ENCODE measurements around the gene EFCAB14. TPM values are rescaled to one million over a fixed set of nuclear protein-coding genes. Genes with fewer than 3 reads are reported as not detected.
"Not testable (repeated sequence)": the region's sequence is repeated elsewhere in the genome, so short reads cannot be mapped to it uniquely, and the experiment has no call there.

Gene EFCAB14
- total RNA-seq, 2 donors from 2014 or later = 86.5 to 97.0 TPM

DNA sequence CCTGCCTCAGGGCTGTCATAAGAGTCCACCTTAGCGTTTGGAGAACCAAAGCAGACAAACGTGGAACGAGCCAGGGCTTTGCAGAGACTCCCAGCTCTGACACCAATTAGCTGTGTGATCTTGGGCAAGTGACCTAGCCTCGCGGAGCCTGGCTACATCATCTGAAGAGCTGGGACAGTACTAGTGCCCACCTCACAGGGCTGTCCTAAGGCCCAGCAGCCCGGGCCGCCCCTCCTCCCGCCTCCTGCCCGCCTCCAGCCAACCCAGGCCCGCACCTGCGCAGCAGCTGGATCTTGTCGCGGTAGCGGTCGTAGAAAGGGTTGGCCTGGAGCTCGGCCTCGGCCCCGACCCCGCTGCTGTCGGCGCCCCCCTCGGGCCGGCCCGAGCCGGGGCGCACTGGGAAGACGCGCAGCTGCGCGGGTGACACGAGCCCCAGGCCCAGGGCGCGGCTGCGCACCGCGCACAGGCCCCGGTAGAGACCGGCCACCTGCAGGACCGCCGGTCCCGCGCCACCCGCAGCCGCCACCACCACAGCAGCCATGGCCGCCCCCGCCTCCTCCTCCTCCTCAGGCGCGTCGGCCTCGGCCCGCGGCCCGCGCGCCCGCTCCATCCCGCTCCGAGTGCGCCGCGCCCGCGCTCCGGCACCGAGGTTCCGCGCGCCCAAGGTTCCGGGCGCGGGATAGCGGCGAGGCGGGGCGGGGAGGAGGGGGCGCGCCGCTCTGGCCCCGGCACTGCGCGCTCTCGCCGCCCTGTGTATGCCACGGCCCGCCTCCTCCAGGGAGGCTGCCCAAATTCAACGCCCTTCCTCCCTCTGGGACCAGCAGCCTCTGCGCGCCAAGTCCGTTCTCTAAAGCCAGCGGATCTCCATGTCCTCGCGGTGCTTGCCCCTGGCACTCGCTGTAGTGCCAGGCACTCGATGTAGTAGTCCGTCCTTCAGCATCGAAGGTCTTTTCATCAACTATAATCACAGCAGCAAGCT, 50.8 kb downstream of the EFCAB14 start, which contains the start of gene ATPAF1:
TSS of gene ATPAF1 (minus strand) at position 583 of the 979 bp plus-strand sequence. CDS start at position 541, 42 bp downstream.
- DNase-seq (ENCODE audit: low spot score) = peak; percentile 92
- intact Hi-C loops (cut with DNase I) = no loop called here

DNA sequence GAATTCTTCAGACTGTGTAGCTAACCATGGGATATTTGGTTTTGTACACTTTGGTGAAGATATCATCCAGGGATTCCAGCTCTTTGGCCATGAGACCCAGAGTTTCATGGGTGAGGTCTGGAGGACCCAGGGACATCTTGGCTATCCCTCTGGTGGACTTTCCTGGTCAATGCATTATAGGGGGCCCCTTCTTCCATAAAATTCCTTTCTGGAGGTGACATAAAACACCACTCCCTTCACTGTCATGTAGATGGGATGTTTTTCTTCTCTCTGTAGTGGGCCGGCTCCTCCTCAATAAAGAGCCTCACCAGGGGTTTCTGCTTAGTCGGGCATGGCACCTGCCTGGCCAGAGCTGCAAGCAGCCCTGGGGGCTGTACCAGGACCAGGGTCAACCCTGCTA, 52.9 kb downstream of the EFCAB14 start:
- intact Hi-C loops (cut with DNase I) = no loop called here
- DNase-seq (ENCODE audit: low spot score) = no peak

DNA sequence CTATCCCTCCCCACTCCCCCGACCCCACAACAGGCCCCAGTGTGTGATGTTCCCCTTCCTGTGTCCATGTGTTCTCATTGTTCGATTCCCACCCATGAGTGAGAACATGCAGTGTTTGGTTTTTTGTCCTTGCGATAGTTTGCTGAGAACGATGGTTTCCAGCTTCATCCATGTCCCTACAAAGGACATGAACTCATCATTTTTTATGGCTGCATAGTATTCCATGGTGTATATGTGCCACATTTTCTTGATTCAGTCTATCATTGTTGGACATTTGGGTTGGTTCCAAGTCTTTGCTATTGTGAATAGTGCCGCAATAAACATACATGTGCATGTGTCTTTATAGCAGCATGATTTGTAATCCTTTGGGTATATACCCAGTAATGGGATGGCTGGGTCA, 56.0 kb downstream of the EFCAB14 start:
- intact Hi-C loops (cut with DNase I) = not testable (repeated sequence)

DNA sequence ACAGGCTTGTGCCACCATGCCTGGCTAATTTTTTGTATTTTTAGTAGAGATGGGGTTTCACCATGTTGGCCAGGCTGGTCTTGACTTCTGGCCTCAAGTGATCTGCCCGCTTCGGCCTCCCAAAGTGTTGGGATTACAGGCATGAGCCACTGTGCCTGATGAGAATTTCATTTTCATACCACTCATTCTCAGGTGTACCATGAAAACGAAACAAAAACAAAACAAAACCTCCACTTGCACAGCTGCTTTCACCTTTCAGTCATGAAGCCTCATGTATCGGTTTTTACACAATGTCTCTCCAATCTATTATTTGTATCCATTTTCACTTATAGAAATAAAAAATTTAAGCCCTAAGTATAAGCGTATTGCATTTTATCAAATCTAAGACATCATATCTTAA, 58.8 kb downstream of the EFCAB14 start:
- DNase-seq (ENCODE audit: low spot score) = not testable (repeated sequence)

More for the DNA sequence above, 56.0 kb downstream of the EFCAB14 start:
- not testable (repeated sequence) for DNase-seq (ENCODE audit: low spot score)

DNA sequence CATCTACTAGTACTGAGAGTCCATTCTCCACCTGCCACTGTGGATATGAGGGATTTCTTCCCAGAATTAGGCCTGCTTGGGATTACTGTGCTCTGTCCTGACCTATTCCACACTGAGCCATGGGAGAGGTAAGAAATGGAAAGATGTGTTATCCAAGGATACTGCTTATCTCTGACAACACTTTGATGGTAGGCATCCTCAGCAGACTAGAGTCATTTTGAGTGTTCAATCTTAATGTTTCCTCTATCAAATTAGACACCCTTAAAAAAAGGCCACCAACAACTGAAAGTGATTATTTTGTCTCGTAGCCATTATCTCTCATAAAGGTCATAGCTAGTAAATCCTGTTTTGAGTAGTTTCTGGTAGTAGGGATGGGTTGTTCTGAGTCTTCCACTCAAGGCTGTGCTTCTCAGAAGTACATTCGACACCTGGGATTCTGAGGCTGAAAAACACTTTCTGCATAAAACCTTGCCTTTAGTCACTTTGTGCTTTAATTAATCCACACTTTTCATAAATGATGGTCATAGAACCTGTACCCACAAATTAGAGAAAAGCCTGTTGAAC, 59.5 kb downstream of the EFCAB14 start:
- no peak for DNase-seq (ENCODE audit: low spot score)
- intact Hi-C loops (cut with DNase I) = no loop called here

More for the DNA sequence above, 58.8 kb downstream of the EFCAB14 start:
- intact Hi-C loops (cut with DNase I) = not testable (repeated sequence)

DNA sequence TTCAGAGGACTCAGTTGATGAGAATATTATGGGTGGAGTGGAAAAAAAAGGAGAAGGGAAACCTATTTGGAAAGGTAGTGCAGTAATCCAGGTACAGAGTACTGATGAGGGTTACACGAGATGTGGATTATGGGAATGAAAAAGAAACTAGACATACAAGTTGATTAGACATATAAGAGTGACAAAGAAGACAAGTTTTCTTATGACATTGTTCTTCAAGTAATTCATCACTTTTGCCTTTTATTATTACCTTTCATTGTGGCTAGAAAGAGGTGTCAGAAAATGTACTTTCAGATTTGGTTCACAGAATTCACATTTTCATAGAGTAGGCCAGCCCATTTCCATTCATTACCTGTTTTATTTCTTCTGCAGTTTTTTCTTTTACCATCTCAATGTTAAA, 61.1 kb downstream of the EFCAB14 start:
- intact Hi-C loops (cut with DNase I) = no loop called here
- DNase-seq (ENCODE audit: low spot score) = no peak

DNA sequence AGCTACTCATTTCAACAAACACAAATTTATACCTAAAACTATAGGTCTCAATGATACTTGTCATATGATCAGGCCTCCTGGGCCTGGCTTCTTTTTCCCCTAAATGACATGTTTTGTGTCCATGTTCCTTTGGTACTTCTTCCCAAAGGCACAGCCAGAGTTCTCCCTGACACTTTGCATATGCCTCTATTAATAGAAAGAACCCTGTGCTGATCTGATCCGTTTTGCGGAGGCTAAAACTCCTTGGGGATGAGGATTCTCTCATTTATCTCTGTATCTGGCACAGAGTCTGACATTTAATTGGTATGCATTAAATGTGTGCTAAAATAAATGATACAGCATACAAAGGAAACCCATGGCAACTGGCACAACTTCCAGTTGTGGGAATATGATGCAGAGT, 62.3 kb downstream of the EFCAB14 start:
- intact Hi-C loops (cut with DNase I) = no loop called here
- no peak for DNase-seq (ENCODE audit: low spot score)

DNA sequence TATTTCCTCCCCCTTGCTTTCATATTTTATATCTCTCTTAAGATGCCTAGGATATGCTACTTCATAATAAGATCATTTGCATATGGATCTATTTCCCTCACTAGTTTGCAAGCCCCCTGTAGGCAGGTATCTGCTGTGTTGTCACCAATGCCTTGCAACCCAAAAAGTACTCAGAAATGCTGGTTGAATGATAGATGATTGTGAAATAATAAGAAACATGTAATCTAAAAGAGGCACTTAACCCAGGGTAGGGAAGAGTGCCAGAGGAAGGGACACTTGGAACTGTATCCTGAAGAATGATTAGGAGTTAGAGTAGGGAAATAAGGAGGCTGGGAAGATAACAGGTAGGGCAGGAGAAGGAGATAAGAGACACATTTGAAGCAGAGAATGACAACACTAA, 63.1 kb downstream of the EFCAB14 start:
- DNase-seq (ENCODE audit: low spot score) = no peak
- intact Hi-C loops (cut with DNase I) = no loop called here

DNA sequence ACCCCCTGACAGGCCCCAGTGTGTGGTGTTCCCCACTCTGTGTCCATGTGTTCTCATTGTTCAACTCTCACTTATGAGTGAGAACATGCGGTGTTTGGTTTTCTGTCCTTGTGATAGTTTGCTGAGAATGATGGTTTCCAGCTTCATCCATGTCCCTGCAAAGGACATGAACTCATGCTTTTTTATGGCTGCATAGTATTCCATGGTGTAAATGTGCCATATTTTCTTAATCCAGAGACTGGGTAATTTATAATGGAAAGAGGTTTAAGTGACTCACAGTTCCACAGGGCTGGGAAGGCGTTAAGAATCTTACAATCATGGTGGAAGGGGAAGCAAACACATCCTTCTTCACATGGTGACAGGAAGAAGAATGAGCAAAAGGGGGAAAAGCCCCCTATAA, 64.2 kb downstream of the EFCAB14 start:
- DNase-seq (ENCODE audit: low spot score); intact Hi-C loops (cut with DNase I): not testable (repeated sequence)

DNA sequence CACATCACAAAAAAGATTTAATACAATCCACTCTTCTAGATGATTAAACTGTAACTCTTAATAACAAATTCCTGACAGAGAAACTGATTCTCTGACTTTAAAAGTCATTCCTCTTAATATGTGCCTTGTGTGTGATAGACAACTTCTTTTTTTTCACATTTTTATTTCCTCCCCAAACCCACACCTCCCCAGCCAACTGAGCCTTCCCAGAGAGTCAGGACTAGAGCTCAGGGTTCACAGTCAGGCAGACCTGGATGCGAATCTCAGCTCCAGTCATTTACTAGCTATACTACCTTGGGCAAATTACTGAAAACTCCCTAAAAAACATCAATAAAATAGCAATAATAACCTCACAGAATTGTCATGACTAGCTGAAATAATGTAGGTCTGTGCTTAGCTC, 64.9 kb downstream of the EFCAB14 start:
- intact Hi-C loops (cut with DNase I) = no loop called here
- DNase-seq (ENCODE audit: low spot score) = no peak

DNA sequence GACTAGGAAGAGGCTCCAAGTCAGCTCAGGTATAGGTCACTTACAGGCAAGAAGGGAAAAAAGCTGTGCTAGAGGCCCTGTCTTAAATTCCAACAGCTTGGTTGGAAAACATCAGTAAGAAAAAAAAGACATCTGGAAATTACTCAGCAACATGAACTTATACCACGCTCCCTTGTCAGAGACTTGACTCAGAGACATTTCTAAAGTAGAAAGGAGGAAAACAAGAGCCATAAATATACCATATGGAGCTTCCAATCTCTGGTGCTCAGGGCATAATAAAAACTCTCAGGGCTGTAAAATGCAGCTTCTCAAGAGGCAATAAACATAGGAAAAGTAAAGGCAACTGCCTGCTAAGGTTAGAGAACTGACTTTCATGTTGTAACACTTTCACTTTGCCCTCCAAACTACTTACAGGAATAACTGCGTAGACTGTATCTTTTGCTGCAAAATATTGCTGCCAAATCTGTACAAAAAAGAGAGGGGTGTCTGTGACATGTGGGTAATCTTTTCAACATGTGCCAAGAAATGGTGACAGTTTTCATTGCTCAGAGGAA, 65.4 kb downstream of the EFCAB14 start:
- intact Hi-C loops (cut with DNase I) = no loop called here
- DNase-seq (ENCODE audit: low spot score) = no peak

DNA sequence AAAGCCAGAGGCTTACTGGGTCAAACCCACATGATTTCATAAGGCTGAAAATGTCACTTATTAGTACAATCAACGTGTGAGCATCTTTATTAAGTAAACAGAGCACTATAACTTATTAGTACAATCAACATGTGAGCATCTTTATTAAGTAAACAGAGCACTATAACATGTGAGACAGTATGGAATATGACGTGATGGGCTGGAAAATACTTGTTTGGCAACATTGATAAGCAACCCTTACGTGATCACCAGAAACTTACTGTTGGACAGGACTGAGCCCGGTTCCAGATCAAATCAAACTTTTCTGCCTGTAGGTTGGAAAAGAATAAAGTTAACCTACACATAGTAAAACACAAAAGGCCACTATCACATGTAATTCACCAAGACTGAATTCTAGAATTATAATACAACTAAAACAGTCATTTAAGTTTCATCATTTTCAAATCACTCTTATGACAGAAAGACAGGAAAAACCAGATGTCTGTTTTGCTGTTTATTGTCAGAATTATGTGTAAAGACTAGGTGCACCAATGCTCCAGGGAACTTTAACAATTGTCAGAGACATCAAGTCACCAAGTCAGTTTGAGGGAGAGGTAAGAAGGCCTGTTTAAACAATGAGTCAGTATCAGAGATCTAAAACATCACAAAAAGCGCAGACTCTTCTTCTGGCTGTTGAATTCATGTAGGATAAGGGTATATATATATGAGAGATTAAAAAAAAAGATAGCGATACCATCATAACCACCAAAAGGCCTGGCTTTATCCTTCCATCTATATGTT, 66.4 kb downstream of the EFCAB14 start:
- DNase-seq (ENCODE audit: low spot score) = no peak
- intact Hi-C loops (cut with DNase I) = no loop called here

DNA sequence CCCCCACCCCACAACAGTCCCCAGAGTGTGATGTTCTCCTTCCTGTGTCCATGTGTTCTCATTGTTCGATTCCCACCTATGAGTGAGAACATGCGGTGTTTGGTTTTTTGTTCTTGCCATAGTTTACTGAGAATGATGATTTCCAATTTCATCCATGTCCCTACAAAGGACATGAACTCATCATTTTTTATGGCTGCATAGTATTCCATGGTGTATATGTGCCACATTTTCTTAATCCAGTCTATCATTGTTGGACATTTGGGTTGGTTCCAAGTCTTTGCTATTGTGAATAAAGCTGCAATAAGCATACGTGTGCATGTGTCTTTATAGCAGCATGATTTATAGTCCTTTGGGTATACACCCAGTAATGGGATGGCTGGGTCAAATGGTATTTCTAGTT, 67.8 kb downstream of the EFCAB14 start:
- DNase-seq (ENCODE audit: low spot score); intact Hi-C loops (cut with DNase I): not testable (repeated sequence)

DNA sequence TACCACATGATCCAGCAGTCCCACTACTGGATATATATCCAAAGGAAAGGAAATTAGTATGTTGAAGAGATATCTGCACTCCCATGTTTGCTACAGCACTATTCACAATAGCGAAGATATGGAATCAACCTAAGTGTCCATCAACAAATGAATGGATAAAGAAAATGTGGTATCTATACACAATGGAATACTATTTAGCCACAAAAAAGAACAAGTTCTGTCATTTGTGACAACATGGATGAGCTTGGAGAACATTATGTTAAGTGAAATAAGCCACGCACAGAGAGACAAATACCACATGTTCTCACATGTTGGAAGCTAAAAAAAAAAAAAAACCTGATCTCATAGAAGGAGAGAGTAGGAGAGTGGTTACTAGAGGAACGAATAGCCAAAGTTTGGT, 68.4 kb downstream of the EFCAB14 start:
- intact Hi-C loops (cut with DNase I) = no loop called here
- DNase-seq (ENCODE audit: low spot score) = no peak

DNA sequence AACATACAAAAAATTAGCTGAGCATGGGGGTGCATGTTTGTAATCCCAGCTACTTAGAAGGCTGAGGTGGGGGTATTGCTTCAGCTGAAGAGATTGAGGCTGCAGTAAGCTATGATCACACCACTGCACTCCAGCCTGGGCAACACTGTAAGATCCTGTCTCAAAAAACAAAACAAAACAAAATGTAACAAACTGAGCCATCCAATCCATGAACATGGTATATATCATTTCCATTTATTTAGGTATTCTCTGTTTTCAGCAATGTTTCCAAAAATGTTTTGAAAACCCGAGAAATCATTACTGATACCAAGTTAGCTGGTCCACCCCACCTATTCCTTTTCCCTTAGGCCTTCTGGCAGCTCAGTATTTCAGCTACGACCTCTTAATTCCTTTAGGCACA, 69.2 kb downstream of the EFCAB14 start:
- intact Hi-C loops (cut with DNase I) = no loop called here
- no peak for DNase-seq (ENCODE audit: low spot score)

DNA sequence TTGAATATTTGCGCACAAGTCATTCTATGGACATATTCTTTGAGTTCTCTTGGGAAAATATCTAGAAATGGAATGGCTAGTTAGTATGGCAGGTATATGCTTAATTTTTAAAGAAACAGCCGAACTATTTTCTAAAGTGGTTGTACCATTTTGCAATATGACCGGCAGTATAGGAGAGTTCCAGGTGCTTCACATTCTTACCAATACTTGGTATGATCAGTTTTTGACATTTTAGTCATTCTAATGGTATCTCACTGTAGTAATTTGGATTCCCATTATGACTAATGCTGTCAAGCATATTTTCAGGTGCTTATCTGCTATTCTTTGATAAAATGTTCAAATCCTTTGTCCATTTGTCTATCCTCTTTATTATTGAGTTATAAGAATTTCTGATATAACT, 71.3 kb downstream of the EFCAB14 start:
- no peak for DNase-seq (ENCODE audit: low spot score)
- intact Hi-C loops (cut with DNase I) = no loop called here

DNA sequence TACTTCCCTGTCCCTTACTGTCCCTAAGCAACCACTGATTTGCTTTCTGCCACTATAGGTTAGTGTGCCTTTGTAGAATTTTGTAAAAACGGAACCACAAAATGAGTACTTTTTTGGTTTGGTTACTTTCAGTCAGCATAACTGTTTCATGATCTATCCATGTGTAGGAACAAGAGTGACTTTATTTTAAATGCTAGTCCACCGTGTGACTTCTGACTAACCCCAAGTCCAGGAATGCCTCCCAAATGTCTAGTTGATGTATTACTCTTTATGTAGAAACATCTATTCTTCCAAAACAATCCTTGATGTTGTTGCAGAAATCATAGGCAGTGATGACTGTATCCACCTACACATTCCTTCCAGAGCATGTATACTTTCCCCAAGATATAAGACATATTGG, 72.1 kb downstream of the EFCAB14 start:
- intact Hi-C loops (cut with DNase I) = no loop called here
- no peak for DNase-seq (ENCODE audit: low spot score)

DNA sequence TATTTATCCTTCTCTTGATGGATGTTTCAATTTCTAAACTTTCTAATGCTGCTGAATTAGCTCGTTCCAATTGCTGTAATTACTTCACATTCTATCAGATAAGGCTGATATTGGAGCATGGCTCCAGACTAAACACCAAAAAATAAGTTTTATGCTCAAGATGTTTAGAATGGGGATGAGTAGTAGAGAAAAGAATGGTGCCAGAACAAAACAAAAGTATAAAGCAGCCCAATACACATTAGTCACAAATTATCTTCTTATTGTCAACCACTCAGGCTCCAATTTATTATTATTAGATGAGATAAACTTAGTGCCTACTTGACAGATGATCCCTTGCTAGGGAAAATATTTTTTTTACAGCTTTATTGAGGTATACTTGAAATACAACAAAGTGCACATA, 72.6 kb downstream of the EFCAB14 start:
- intact Hi-C loops (cut with DNase I) = no loop called here
- DNase-seq (ENCODE audit: low spot score) = no peak

DNA sequence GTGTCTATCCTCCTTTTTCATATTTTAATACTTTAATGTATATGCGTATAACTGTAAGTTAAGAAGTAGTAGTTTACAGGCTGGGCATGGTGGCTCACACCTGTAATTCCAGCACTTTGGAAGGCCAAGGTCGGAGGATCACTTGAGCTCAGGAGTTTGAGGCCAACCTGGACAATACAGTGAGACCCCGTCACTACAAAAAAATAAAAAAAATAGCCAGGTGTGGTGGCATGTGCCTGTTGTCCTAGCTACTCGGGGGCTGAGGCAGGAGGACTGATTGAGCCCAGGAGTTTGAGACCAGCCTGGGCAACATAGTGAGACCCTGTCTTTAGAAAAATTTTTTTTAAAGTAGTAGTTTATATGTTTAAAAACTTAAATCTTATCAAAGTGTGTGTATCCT, 73.1 kb downstream of the EFCAB14 start:
- intact Hi-C loops (cut with DNase I) = no loop called here
- no peak for DNase-seq (ENCODE audit: low spot score)

DNA sequence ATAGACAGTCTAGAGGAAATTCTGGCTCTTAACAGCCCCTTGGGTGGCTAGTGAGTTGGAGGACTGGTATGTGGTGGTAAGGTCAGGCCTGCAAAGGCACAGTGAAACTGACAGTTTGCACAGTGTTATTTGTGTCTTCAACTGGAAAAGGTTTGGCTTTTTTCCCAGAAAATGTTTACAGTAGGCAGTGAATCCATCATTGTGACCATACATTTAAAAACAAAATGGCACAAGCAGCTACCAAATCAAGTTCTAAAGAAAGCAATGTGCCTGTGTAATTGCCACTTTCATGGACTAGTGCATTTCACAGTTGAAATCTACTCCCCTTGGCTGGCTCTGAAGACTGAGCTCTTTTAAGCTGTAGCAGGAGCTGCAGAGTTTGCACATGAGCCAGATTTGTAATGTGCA, 75.5 kb downstream of the EFCAB14 start:
- intact Hi-C loops (cut with DNase I) = no loop called here
- DNase-seq (ENCODE audit: low spot score) = no peak

Measured in posterior vena cava (tissue), 2 donors.